HepG2 (cell line): Measurements from ENCODE around the gene DNAJC10. TPM values are rescaled to one million over a fixed set of nuclear protein-coding genes. Genes with fewer than 3 reads are reported as not detected.

Experiments
- ATAC-seq: fragments of 200-7000 bp; cut with Tn5 transposase; 3 replicates; pipeline ENCODE4 v1.9.1; 2020; ENCODE audit warnings: mild to moderate bottlenecking, moderate library complexity
- BruUV-seq: library from RNA; stranded (reverse); fragments of 400-500 nt; replicated peaks from 2 replicates; lab custom pipeline; 2021; lab: Mats Ljungman, UMichigan
- CTCF ChIA-PET: fragments of 300-600 bp; formaldehyde crosslinking; extraction: SDS; loops from one replicate; lab custom pipeline; 2021; ENCODE audit warnings: low total read pairs, inconsistent platforms, low intra/inter-chr PET ratio; lab: Yijun Ruan, JAX
- POLR2A ChIA-PET: fragments of 350-600 bp; sonication (Branson Sonifier 250); formaldehyde crosslinking; loops from one replicate; lab custom pipeline; 2020; ENCODE audit warnings: antibody characterized with exemption, inconsistent platforms; lab: Yijun Ruan, JAX
- DNase-seq: peaks from one replicate; pipeline ENCODE4 v3.0.0-alpha.2; 2015; ENCODE audit warnings: low spot score
- FAIRE-seq: peaks from 3 replicates; lab custom pipeline; 2011; peaks lifted over from hg19 to GRCh38; lab: Jason Lieb, UNC
- H2AFZ ChIP-seq: one replicate; pipeline ENCODE4 v1.6.1; 2011; ENCODE audit warnings: low read length, inconsistent platforms
- H3K27ac ChIP-seq: fragments of 300-600 bp; 3 replicates; pipeline ENCODE4 v1.8.0; 2011; ENCODE audit warnings: mixed run types, mild to moderate bottlenecking, mixed read lengths, low read length, inconsistent platforms; ENCODE audit not compliant: insufficient read depth; ENCODE audit errors: extremely low read length
- H3K27me3 ChIP-seq, 2 experiments: fragments of 200-600 bp in 1 of 2; 2 replicates in 1 of 2; 3 replicates in 1 of 2; pipeline versions ENCODE4 v1.6.0 to v1.8.0; 2011; ENCODE audit warnings: low read length in 2 of 2, mild to moderate bottlenecking in 2 of 2, moderate library complexity in 2 of 2, inconsistent platforms in 1 of 2; ENCODE audit not compliant: insufficient read depth in 2 of 2, control insufficient read depth in 1 of 2
- H3K36me3 ChIP-seq, 2 experiments: fragments of 200-600 bp in 1 of 2; replicated peaks in 1 of 2; 2 replicates in 1 of 2; 3 replicates in 1 of 2; pipeline versions ENCODE4 v1.5.1 to v1.8.0; 2011; ENCODE audit warnings: low read length in 2 of 2, inconsistent platforms in 1 of 2; ENCODE audit not compliant: insufficient read depth in 2 of 2, control insufficient read depth in 1 of 2
- H3K4me1 ChIP-seq: 2 replicates; pipeline ENCODE4 v1.5.1; 2012; ENCODE audit warnings: low read length, inconsistent platforms; ENCODE audit not compliant: insufficient read depth
- H3K4me2 ChIP-seq: 2 replicates; pipeline ENCODE4 v1.6.0; 2011; ENCODE audit warnings: low read depth, low read length, inconsistent platforms
- H3K4me3 ChIP-seq, 3 experiments: fragments of 200-600 bp in 1 of 3; sonication (generic), shearing (Covaris generic) in 1 of 3; replicated peaks in 1 of 3; 2 replicates each; pipeline ENCODE4 v1.5.1; 2011 to 2016; ENCODE audit warnings: low read length in 3 of 3, inconsistent platforms in 2 of 3, low read depth in 2 of 3, mild to moderate bottlenecking in 2 of 3, control low read depth in 1 of 3, mixed read lengths in 1 of 3; ENCODE audit not compliant: insufficient read depth in 1 of 3
- H3K79me2 ChIP-seq: one replicate; pipeline ENCODE4 v1.6.1; 2011; ENCODE audit warnings: low read length, inconsistent platforms; ENCODE audit not compliant: insufficient read depth
- H3K9ac ChIP-seq: 2 replicates; pipeline ENCODE4 v1.6.0; 2011; ENCODE audit warnings: mild to moderate bottlenecking, low read depth, low read length, inconsistent platforms; ENCODE audit not compliant: insufficient read depth
- H3K9me3 ChIP-seq: 2 replicates; pipeline ENCODE4 v1.5.1; 2012; ENCODE audit warnings: mild to moderate bottlenecking, low read length
- H4K20me1 ChIP-seq: 2 replicates; pipeline ENCODE4 v1.6.0; 2011; ENCODE audit warnings: inconsistent platforms, mild to moderate bottlenecking, low read length, moderate library complexity; ENCODE audit not compliant: insufficient read depth
- ARID5B ChIP-seq: IDR thresholded peaks from 2 replicates; pipeline ENCODE4 v1.4.0; 2020; ENCODE audit warnings: mild to moderate bottlenecking, missing genetic modification reagents
- HMGA1 ChIP-seq: sonication (generic); formaldehyde crosslinking; conservative IDR thresholded peaks from 2 replicates; pipeline ENCODE4 v1.4.0; 2020; ENCODE audit warnings: missing genetic modification reagents
- HOXA5 ChIP-seq: sonication (generic); formaldehyde crosslinking; IDR thresholded peaks from 2 replicates; pipeline ENCODE4 v1.4.0; 2020; ENCODE audit warnings: missing genetic modification reagents
- IRF2 ChIP-seq: IDR thresholded peaks from 2 replicates; pipeline ENCODE4 v1.6.1; 2018; ENCODE audit warnings: missing genetic modification reagents, missing compliant biosample characterization
- MIER3 ChIP-seq: IDR thresholded peaks from 2 replicates; pipeline ENCODE4 v1.6.1; 2016; ENCODE audit warnings: missing compliant biosample characterization, borderline replicate concordance
- NBN ChIP-seq: fragments of 450-650 bp; conservative IDR thresholded peaks from 2 replicates; pipeline ENCODE4 v1.6.1; 2017
- NFYC ChIP-seq: IDR thresholded peaks from 2 replicates; pipeline ENCODE4 v1.6.1; 2016; ENCODE audit warnings: missing genetic modification reagents, missing compliant biosample characterization
- PLRG1 ChIP-seq: fragments of 450-650 bp; conservative IDR thresholded peaks from 2 replicates; pipeline ENCODE4 v1.6.1; 2016
- TAF15 ChIP-seq: fragments of 200-400 bp; formaldehyde crosslinking; IDR thresholded peaks from one replicate; pipeline ENCODE4 v1.6.1; 2018; ENCODE audit warnings: mild to moderate bottlenecking, low read depth, low read length; ENCODE audit not compliant: poor library complexity, severe bottlenecking
- TCF7L2 ChIP-seq: IDR thresholded peaks from 2 replicates; pipeline ENCODE4 v1.6.1; 2011; ENCODE audit warnings: mild to moderate bottlenecking, low read depth, low read length, moderate library complexity
- ZFP36 ChIP-seq: fragments of 150-350 bp; IDR thresholded peaks from 2 replicates; pipeline ENCODE4 v1.6.1; 2018; ENCODE audit warnings: borderline replicate concordance, low read length, low read depth; ENCODE audit not compliant: partially characterized antibody
- ZNF329 ChIP-seq: sonication (generic); formaldehyde crosslinking; IDR thresholded peaks from 2 replicates; pipeline ENCODE4 v1.9.0; 2021; ENCODE audit warnings: low read depth, mild to moderate bottlenecking, missing genetic modification reagents
- ZNF644 ChIP-seq: IDR thresholded peaks from 2 replicates; pipeline ENCODE4 v1.6.1; 2016; ENCODE audit warnings: low read depth
- WGBS: methylation state at CpG from one replicate; pipeline ENCODE4 v1.1.6; 2017; ENCODE audit warnings: low lambda C conversion rate; 5-methylcytosine and 5-hydroxymethylcytosine counted together
- in situ Hi-C: cut with HindIII; loops from 2 replicates; pipeline ENCODE4 v1.10.0; 2017; ENCODE audit warnings: low pct_unique_long_range_greater_than_20kb; ENCODE audit not compliant: extremely low pct_ligation_motif_present
- intact Hi-C: fragments of 100-400 bp; cut with micrococcal nuclease; formaldehyde crosslinking; loops from one replicate; pipeline ENCODE4 v1.10.0; 2022; ENCODE audit not compliant: unreplicated experiment
- polyA plus RNA-seq, 8 experiments: library from polyadenylated mRNA; depleted of rRNA in 3 of 8; stranded (reverse) in 7 of 8; unstranded in 1 of 8; fragments of >200 nt; fragmentation: Illumina TruSeq in 4 of 8; extraction: Trizol in 4 of 8; gene quantifications; 2 replicates each; pipeline versions ENCODE4 v1.2.1 to v1.2.3, GENCODE V29; 2011 to 2016; ENCODE audit warnings: low read depth in 4 of 8, missing spikeins in 1 of 8, mixed read lengths in 1 of 8; ENCODE audit not compliant: insufficient read depth in 1 of 8
- total RNA-seq, 5 experiments: library from RNA; depleted of rRNA; stranded (reverse); fragments of >200 nt; fragmentation: Illumina TruSeq; extraction: Trizol; gene quantifications; 2 replicates each; pipeline ENCODE4 v1.2.3, GENCODE V29; 2016; ENCODE audit warnings: low read depth in 1 of 5
- TF ChIP-seq, protein P1 (sequence below): sonication (generic); formaldehyde crosslinking; IDR thresholded peaks from 2 replicates; pipeline ENCODE4 v1.4.0; 2020; ENCODE audit warnings: missing genetic modification reagents, borderline replicate concordance

Gene DNAJC10
- total and polyA plus RNA-seq, 2 of the 13 experiments (the other 11 are each of a cell fraction or from before 2014, with no cell fraction given) = 44.1 to 178 TPM

DNA sequence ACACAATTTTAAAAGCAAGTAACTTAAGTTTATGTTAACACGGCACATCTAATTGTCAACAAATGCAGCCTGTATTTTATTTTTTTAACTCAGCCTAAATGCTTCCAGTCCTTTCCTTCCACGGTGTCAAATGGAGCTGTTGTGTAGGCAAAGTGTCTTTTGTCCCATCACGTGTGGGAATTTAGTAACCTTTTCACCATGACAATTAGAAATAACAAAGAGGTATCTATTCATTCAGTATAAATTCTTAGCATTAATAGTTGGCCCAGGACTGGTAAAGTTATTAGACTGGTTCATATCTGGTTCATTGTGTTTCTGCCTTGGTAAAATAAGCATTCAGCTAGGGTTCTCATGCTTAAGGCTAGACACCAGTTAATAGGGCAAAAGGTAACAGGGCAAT is 102.4 kb downstream of the DNAJC10 start:
- Histone ChIP-seq H4K20me1 (no peaks in the 10 kb centered on the region), H3K9me3 (no peaks in the 10 kb centered on the region), H3K4me2 (no peak overlapping the region), H3K27me3 (no peaks in the 10 kb centered on the region), H3K9ac (no peak overlapping the region), H3K36me3 (no peaks in the 10 kb centered on the region), H3K4me3 (no peak overlapping the region), H3K79me2 (no peaks in the 10 kb centered on the region), H3K27ac (no peak overlapping the region), H2AFZ (no peak overlapping the region), H3K4me1 (peaks cover 34% of the 10 kb centered on the region)
- CTCF ChIA-PET = no interaction called here
- no peak for TF ChIP-seq IRF2 (CRISPR knock-in tag)
- no peak for TF ChIP-seq TCF7L2
- TF ChIP-seq NFYC = no peak
- TF ChIP-seq NBN = no peak
- 75% methylated on average over 3 of the region's 3 CpGs for WGBS
- BruUV-seq = no TSS peak
- DNase-seq (no peak), ATAC-seq (no peak), FAIRE-seq (no peak)
- in situ Hi-C loops (no loop called here), intact Hi-C loops (no loop called here)
- POLR2A ChIA-PET = no interaction called here

GRCh38 chr2:182818925-182819324 is 102.9 kb downstream of the DNAJC10 start:
- in situ Hi-C loops (no loop called here), intact Hi-C loops (no loop called here)
- ChIA-PET POLR2A (no interaction called here), CTCF (no interaction called here)
- no peak overlapping the region for H3K4me2 ChIP-seq
- H3K36me3 ChIP-seq = no peaks in the 10 kb centered on the region
- no peak overlapping the region for H3K4me3 ChIP-seq
- no peaks in the 10 kb centered on the region for H4K20me1 ChIP-seq
- DNase-seq (no peak), ATAC-seq (no peak), FAIRE-seq (no peak)
- H3K9ac ChIP-seq = no peak overlapping the region
- no peak overlapping the region for H3K27ac ChIP-seq
- WGBS = 60% methylated on average over 4 of the region's 4 CpGs
- BruUV-seq = no TSS peak
- H3K4me1 ChIP-seq = peaks cover 33% of the 10 kb centered on the region
- no peaks in the 10 kb centered on the region for H3K9me3 ChIP-seq
- H2AFZ ChIP-seq = no peak overlapping the region
- no peaks in the 10 kb centered on the region for H3K79me2 ChIP-seq
- no peaks in the 10 kb centered on the region for H3K27me3 ChIP-seq
- no peak for TF ChIP-seq ZFP36
- no peak for TF ChIP-seq PLRG1
- TF ChIP-seq TAF15 = no peak
- no peak for TF ChIP-seq HMGA1 (CRISPR knock-in tag)
- TF ChIP-seq ZNF329 (CRISPR knock-in tag) = no peak
- TF ChIP-seq, protein P1, sequence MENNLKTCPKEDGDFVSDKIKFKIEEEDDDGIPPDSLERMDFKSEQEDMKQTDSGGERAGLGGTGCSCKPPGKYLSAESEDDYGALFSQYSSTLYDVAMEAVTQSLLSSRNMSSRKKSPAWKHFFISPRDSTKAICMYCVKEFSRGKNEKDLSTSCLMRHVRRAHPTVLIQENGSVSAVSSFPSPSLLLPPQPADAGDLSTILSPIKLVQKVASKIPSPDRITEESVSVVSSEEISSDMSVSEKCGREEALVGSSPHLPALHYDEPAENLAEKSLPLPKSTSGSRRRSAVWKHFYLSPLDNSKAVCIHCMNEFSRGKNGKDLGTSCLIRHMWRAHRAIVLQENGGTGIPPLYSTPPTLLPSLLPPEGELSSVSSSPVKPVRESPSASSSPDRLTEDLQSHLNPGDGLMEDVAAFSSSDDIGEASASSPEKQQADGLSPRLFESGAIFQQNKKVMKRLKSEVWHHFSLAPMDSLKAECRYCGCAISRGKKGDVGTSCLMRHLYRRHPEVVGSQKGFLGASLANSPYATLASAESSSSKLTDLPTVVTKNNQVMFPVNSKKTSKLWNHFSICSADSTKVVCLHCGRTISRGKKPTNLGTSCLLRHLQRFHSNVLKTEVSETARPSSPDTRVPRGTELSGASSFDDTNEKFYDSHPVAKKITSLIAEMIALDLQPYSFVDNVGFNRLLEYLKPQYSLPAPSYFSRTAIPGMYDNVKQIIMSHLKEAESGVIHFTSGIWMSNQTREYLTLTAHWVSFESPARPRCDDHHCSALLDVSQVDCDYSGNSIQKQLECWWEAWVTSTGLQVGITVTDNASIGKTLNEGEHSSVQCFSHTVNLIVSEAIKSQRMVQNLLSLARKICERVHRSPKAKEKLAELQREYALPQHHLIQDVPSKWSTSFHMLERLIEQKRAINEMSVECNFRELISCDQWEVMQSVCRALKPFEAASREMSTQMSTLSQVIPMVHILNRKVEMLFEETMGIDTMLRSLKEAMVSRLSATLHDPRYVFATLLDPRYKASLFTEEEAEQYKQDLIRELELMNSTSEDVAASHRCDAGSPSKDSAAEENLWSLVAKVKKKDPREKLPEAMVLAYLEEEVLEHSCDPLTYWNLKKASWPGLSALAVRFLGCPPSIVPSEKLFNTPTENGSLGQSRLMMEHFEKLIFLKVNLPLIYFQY = no peak
- no peak for TF ChIP-seq HOXA5 (CRISPR knock-in tag)
- no peak for TF ChIP-seq MIER3 (CRISPR knock-in tag)
- TF ChIP-seq ZNF644 (CRISPR knock-in tag) = no peak
- no peak for TF ChIP-seq ARID5B (CRISPR knock-in tag)
